ENCODE results near the gene NDUFA5.

Gene NDUFA5

DNA sequence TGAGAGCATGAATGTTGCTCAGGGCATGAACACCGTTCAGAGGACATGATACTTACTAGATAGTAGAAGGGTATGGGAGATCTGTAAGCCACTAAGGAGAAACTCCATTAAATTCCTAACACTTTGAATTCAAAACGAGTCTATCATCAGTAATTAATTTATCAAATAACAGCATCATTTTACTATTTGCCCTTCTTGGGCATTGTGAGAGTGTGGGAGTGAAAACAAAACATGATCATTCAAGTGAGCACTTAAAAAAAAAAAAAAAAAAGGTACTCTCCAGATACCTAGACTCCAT is 23.5 kb upstream of the NDUFA5 start:
- 17 to 40% methylated on average over 1 of the region's 2 CpGs for WGBS, 2 experiments
- no peaks in the 10 kb centered on the region for H3K9me3 ChIP-seq (ENCODE audit: control insufficient read depth, low read length)
- H3K4me3 ChIP-seq (ENCODE audit: insufficient read depth, low read depth, low read length), result no peak overlapping the region
- H3K4me1 ChIP-seq (ENCODE audit: control insufficient read depth, insufficient read depth, low read length), result no peaks in the 10 kb centered on the region
- H3K36me3 ChIP-seq (ENCODE audit: control insufficient read depth, insufficient read depth, low read length), result no peaks in the 10 kb centered on the region
- H3K27me3 ChIP-seq (ENCODE audit: control insufficient read depth, insufficient read depth, low read length, poor library complexity, severe bottlenecking), result no peaks in the 10 kb centered on the region
- no peak overlapping the region for H3K27ac ChIP-seq (ENCODE audit: insufficient read depth, low read depth, low read length, poor library complexity, severe bottlenecking)

DNA sequence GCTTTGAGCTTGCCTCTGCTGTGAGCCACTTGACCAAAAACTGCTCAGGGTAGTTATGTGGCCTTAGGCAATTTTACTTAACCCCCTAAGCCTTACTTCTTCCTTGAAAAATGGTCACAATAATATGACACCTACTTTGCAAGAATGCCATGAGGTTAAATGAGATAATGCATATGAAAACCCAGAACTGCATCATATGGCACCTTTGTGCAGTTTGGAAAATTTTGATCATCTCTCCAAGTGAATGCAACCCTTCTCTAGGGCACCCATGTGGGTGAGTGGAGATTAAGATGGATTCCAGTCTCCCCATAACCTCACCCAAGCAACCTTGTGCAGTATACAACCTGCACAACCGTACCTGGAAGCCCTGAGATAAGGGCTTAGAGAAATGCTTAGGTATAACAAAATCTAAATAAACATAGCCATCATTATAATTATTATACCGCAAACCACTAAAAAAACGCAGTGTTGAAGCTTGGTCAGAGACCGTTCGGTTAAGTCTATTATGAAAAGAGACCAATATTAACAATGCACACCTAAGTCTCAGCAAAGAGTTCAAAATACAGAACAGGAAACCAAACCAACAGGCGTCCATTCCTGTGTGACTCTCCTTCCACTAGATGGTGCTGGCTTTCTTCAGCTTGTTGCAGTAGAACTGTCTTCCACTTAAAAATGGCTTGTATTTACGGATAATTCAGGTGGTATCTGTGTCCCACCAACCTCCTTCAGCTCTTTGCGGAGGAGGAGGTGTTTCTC is 23.0 kb upstream of the NDUFA5 start:
- no peaks in the 10 kb centered on the region for H3K27me3 ChIP-seq (ENCODE audit: control insufficient read depth, insufficient read depth, low read length, poor library complexity, severe bottlenecking)
- no peak overlapping the region for H3K27ac ChIP-seq (ENCODE audit: insufficient read depth, low read depth, low read length, poor library complexity, severe bottlenecking)
- H3K36me3 ChIP-seq (ENCODE audit: control insufficient read depth, insufficient read depth, low read length), result no peaks in the 10 kb centered on the region
- H3K4me3 ChIP-seq (ENCODE audit: insufficient read depth, low read depth, low read length), result no peak overlapping the region
- no peaks in the 10 kb centered on the region for H3K4me1 ChIP-seq (ENCODE audit: control insufficient read depth, insufficient read depth, low read length)
- 34 to 52% methylated on average over 7 to 8 of the region's 8 CpGs for WGBS, 2 experiments
- no peaks in the 10 kb centered on the region for H3K9me3 ChIP-seq (ENCODE audit: control insufficient read depth, low read length)

- Histone ChIP-seq H3K27ac (ENCODE audit: insufficient read depth, low read depth, low read length, poor library complexity, severe bottlenecking) (no peak overlapping the region), H3K27me3 (ENCODE audit: control insufficient read depth, insufficient read depth, low read length, poor library complexity, severe bottlenecking) (no peaks in the 10 kb centered on the region), H3K9me3 (ENCODE audit: control insufficient read depth, low read length) (no peaks in the 10 kb centered on the region), H3K4me3 (ENCODE audit: insufficient read depth, low read depth, low read length) (no peak overlapping the region), H3K4me1 (ENCODE audit: control insufficient read depth, insufficient read depth, low read length) (no peaks in the 10 kb centered on the region), H3K36me3 (ENCODE audit: control insufficient read depth, insufficient read depth, low read length) (no peaks in the 10 kb centered on the region)
Observed at GRCh38 chr7:123579416-123579815, 21.8 kb upstream of the NDUFA5 start.

DNA sequence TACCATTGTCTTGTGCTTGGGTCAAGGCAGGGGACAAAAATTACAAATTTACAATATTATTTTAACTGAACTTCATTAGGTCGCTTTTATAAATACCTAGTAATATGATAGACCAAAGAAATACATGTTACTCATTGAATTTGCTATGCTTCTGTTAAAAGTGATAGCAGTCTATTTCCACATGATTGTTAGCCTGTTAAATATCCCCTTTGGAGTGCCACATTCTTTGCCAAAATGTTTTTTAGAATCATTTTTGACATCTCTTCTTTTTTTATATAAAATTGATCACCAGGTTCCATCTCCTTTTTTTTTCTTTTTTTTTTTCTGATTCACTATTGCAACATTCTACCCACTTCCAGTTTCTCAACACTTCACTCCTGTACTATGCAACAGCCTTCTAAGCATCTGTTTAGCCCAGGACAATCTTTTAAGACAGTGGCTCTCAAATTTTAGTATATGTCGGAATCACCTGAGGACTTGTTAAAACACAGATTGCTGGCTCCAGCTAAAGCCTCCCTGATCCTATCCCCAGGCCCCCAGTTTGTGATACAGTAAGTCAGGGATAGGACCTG is 16.4 kb upstream of the NDUFA5 start:
- no peak overlapping the region for H3K27ac ChIP-seq (ENCODE audit: insufficient read depth, low read depth, low read length, poor library complexity, severe bottlenecking)
- H3K9me3 ChIP-seq (ENCODE audit: control insufficient read depth, low read length), result no peaks in the 10 kb centered on the region
- no peaks in the 10 kb centered on the region for H3K27me3 ChIP-seq (ENCODE audit: control insufficient read depth, insufficient read depth, low read length, poor library complexity, severe bottlenecking)
- H3K36me3 ChIP-seq (ENCODE audit: control insufficient read depth, insufficient read depth, low read length), result no peaks in the 10 kb centered on the region
- no peaks in the 10 kb centered on the region for H3K4me1 ChIP-seq (ENCODE audit: control insufficient read depth, insufficient read depth, low read length)
- H3K4me3 ChIP-seq (ENCODE audit: insufficient read depth, low read depth, low read length), result no peak overlapping the region
- WGBS, 2 experiments, result 93 to 99% methylated on average over 1 to 2 of the region's 2 CpGs

DNA sequence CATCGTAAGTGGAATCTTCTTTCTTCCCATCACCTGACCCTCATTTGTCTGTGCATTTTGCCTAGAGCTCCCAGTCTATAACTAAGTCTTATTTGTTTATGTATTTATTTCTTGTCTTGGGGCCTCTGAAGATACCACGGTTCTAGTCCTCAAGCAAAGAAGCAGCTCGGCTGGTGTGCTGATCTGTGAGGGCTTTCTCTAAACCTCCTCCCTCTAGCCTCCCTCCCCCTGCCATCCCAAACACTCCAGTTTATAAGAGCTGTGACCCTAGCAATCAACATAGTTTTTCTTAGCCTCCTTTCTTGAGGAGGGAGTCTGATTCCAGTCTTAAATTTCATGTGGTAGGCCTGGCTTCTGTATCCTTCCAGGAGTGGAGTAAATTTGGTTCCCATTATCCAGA is 15.7 kb upstream of the NDUFA5 start:
- Histone ChIP-seq H3K4me1 (ENCODE audit: control insufficient read depth, insufficient read depth, low read length) (no peaks in the 10 kb centered on the region), H3K9me3 (ENCODE audit: control insufficient read depth, low read length) (no peaks in the 10 kb centered on the region), H3K27me3 (ENCODE audit: control insufficient read depth, insufficient read depth, low read length, poor library complexity, severe bottlenecking) (no peaks in the 10 kb centered on the region), H3K4me3 (ENCODE audit: insufficient read depth, low read depth, low read length) (no peak overlapping the region), H3K27ac (ENCODE audit: insufficient read depth, low read depth, low read length, poor library complexity, severe bottlenecking) (no peak overlapping the region), H3K36me3 (ENCODE audit: control insufficient read depth, insufficient read depth, low read length) (no peaks in the 10 kb centered on the region)
- 54 to 59% methylated on average over 2 of the region's 3 CpGs for WGBS, 2 experiments

- H3K27ac ChIP-seq (ENCODE audit: insufficient read depth, low read depth, low read length, poor library complexity, severe bottlenecking), result no peak overlapping the region
- H3K4me3 ChIP-seq (ENCODE audit: insufficient read depth, low read depth, low read length), result no peak overlapping the region
- 86 to 88% methylated on average over 1 of the region's 1 CpG for WGBS, 2 experiments
- H3K36me3 ChIP-seq (ENCODE audit: control insufficient read depth, insufficient read depth, low read length), result no peaks in the 10 kb centered on the region
- no peaks in the 10 kb centered on the region for H3K9me3 ChIP-seq (ENCODE audit: control insufficient read depth, low read length)
- H3K4me1 ChIP-seq (ENCODE audit: control insufficient read depth, insufficient read depth, low read length), result no peaks in the 10 kb centered on the region
- no peaks in the 10 kb centered on the region for H3K27me3 ChIP-seq (ENCODE audit: control insufficient read depth, insufficient read depth, low read length, poor library complexity, severe bottlenecking)
Observed at GRCh38 chr7:123571684-123572083, 14.1 kb upstream of the NDUFA5 start.

DNA sequence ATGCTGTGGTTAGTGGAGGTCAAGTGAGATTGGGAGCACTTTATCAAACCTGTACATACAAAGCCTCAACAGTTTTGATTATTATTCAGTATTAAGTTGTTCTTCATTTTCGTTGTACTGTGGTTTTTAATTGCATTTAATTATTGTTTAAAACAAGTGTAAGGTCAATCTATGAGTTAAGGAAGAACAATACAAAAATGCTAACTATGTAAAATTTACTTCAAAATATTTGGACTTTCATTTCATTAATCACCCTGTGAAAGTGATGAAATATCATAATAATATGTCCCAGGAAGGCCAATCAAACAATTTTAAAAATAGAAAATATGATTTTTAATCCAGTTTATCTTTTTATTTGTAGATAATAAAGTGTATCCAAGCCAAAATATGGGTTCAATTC is 13.6 kb upstream of the NDUFA5 start:
- H3K36me3 ChIP-seq (ENCODE audit: control insufficient read depth, insufficient read depth, low read length), result no peaks in the 10 kb centered on the region
- no CpG with 5 or more reads among the region's 1 CpG for WGBS, 2 experiments

GRCh38 chr7:123570390-123571182 is 13.0 kb upstream of the NDUFA5 start:
- H3K4me3 ChIP-seq (ENCODE audit: insufficient read depth, low read depth, low read length), result no peak overlapping the region
- H3K27ac ChIP-seq (ENCODE audit: insufficient read depth, low read depth, low read length, poor library complexity, severe bottlenecking), result no peak overlapping the region
- no peaks in the 10 kb centered on the region for H3K36me3 ChIP-seq (ENCODE audit: control insufficient read depth, insufficient read depth, low read length)
- no peaks in the 10 kb centered on the region for H3K4me1 ChIP-seq (ENCODE audit: control insufficient read depth, insufficient read depth, low read length)
- 85 to 92% methylated on average over 3 to 4 of the region's 4 CpGs for WGBS, 2 experiments
- no peaks in the 10 kb centered on the region for H3K9me3 ChIP-seq (ENCODE audit: control insufficient read depth, low read length)
- H3K27me3 ChIP-seq (ENCODE audit: control insufficient read depth, insufficient read depth, low read length, poor library complexity, severe bottlenecking), result no peaks in the 10 kb centered on the region

More for the DNA sequence above, 13.6 kb upstream of the NDUFA5 start:
- no peak overlapping the region for H3K27ac ChIP-seq (ENCODE audit: insufficient read depth, low read depth, low read length, poor library complexity, severe bottlenecking)
- no peaks in the 10 kb centered on the region for H3K9me3 ChIP-seq (ENCODE audit: control insufficient read depth, low read length)
- H3K4me3 ChIP-seq (ENCODE audit: insufficient read depth, low read depth, low read length), result no peak overlapping the region
- H3K4me1 ChIP-seq (ENCODE audit: control insufficient read depth, insufficient read depth, low read length), result no peaks in the 10 kb centered on the region
- H3K27me3 ChIP-seq (ENCODE audit: control insufficient read depth, insufficient read depth, low read length, poor library complexity, severe bottlenecking), result no peaks in the 10 kb centered on the region

DNA sequence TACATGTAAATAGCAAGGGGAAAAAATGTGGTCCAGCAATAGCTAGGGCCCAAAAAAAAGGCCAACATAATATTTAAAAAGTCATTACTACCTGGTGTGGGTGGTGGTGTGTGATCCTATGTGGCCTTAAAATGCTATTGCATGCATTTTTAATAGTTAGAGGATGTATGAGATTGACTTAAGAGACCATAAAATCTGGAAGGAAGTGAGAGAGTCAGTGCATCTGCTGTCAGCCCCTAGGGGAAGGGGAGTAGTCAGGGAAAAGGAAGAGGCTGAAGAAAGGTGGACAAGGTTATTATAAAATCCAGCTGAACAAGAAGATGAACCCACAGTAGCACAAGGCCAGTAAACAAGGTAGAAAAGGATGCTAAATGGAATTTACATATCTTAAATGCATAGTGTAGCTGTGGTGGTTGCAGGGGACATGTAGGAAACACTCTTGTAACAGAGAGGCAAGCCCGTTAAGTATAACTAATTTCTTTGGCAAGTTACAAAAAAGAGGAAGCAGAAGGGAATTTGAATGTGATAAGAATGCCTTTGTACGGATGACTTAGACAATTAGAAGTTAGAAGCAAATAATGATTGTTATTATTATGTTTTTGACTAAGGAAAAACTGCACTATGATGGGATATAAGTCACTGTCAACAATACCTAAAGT is 11.9 kb upstream of the NDUFA5 start:
- H3K9me3 ChIP-seq (ENCODE audit: control insufficient read depth, low read length), result no peaks in the 10 kb centered on the region
- no peak overlapping the region for H3K27ac ChIP-seq (ENCODE audit: insufficient read depth, low read depth, low read length, poor library complexity, severe bottlenecking)
- no peak overlapping the region for H3K4me3 ChIP-seq (ENCODE audit: insufficient read depth, low read depth, low read length)
- no peaks in the 10 kb centered on the region for H3K36me3 ChIP-seq (ENCODE audit: control insufficient read depth, insufficient read depth, low read length)
- WGBS, 2 experiments, result 94 to 96% methylated on average over 2 of the region's 2 CpGs
- no peaks in the 10 kb centered on the region for H3K4me1 ChIP-seq (ENCODE audit: control insufficient read depth, insufficient read depth, low read length)
- no peaks in the 10 kb centered on the region for H3K27me3 ChIP-seq (ENCODE audit: control insufficient read depth, insufficient read depth, low read length, poor library complexity, severe bottlenecking)

DNA sequence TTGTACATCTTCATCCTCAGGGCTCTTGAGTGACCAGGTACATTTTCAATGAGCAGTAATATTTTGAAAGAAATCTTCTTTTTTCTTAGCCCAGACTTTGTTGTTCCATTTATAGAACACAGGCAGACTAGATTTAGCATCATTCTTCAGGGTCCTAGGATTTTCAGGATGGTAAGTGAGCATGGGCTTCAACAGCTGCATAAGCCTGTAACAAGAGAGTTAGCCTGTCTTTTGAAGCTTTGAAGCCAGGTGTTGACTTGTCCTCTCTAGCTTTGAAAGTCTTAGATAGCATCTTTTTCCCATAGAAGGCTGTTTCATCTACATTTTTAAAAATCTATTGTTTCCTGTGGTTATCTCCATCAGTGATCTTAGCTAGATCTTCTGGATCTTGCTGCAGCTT is 4.5 kb upstream of the NDUFA5 start:
- H3K9me3 ChIP-seq (ENCODE audit: control insufficient read depth, low read length), result no peaks in the 10 kb centered on the region
- no peaks in the 10 kb centered on the region for H3K4me1 ChIP-seq (ENCODE audit: control insufficient read depth, insufficient read depth, low read length)
- H3K4me3 ChIP-seq (ENCODE audit: insufficient read depth, low read depth, low read length), result no peak overlapping the region
- no peaks in the 10 kb centered on the region for H3K27me3 ChIP-seq (ENCODE audit: control insufficient read depth, insufficient read depth, low read length, poor library complexity, severe bottlenecking)
- H3K27ac ChIP-seq (ENCODE audit: insufficient read depth, low read depth, low read length, poor library complexity, severe bottlenecking), result no peak overlapping the region
- no peaks in the 10 kb centered on the region for H3K36me3 ChIP-seq (ENCODE audit: control insufficient read depth, insufficient read depth, low read length)

Data from ectodermal cell (in vitro differentiated cells).